Keratinocyte (primary cell): Measurements from ENCODE around the gene MLPH.

ENCODE experiments used
- CTCF ChIP-seq, 3 experiments: IDR thresholded peaks in 1 of 3; conservative IDR thresholded peaks in 1 of 3; optimal IDR thresholded peaks in 1 of 3; 2 replicates in 2 of 3; 3 replicates in 1 of 3; pipeline versions ENCODE3 to v1.5.1; 2011; ENCODE audit warnings: low read length in 3 of 3, mild to moderate bottlenecking in 3 of 3, moderate library complexity in 2 of 3, control low read depth in 1 of 3, inconsistent platforms in 1 of 3; ENCODE audit not compliant: insufficient read depth in 2 of 3; ENCODE audit errors: extremely low read depth in 1 of 3
- EZH2 ChIP-seq: IDR thresholded peaks from one replicate; pipeline ENCODE4 v1.6.1; 2012; ENCODE audit warnings: inconsistent platforms, mild to moderate bottlenecking, low read length, moderate library complexity

- TF ChIP-seq CTCF (optimal IDR thresholded peaks at IDR 0.05 in 1 of 3, IDR thresholded peaks at IDR 0.05 in 1 of 3, conservative IDR thresholded peaks at IDR 0.05 in 1 of 3; ENCODE audit: extremely low read depth in 1 of 3, insufficient read depth in 2 of 3, low read length in 3 of 3) (no peak), EZH2 (no peak)
Observed at GRCh38 chr2:237464757-237465391, 22.2 kb upstream of the MLPH start.
